T47D (cell line): ENCODE measurements around the gene KL.

ENCODE experiments used
- DNase-seq, 2 experiments: peaks; one replicate each; pipeline versions ENCODE4 v3.0.0 to v3.0.0-alpha.2; 2011 to 2012; ENCODE audit warnings: low read depth in 1 of 2, low spot score in 1 of 2
- JUND ChIP-seq: IDR thresholded peaks from 2 replicates; pipeline ENCODE4 v1.6.1; 2012; ENCODE audit warnings: low read depth
- in situ Hi-C: cut with HindIII; loops from 2 replicates; pipeline ENCODE4 v1.10.0; 2016; ENCODE audit warnings: low sequenced_read_pairs, low pct_unique_long_range_greater_than_20kb

The KL gene

GRCh38 chr13:33057019-33057780 is 41.0 kb downstream of the KL start:
- no peak for TF ChIP-seq JUND
- in situ Hi-C loops = no loop called here
- peak; percentile 30 to 66 for DNase-seq

DNA sequence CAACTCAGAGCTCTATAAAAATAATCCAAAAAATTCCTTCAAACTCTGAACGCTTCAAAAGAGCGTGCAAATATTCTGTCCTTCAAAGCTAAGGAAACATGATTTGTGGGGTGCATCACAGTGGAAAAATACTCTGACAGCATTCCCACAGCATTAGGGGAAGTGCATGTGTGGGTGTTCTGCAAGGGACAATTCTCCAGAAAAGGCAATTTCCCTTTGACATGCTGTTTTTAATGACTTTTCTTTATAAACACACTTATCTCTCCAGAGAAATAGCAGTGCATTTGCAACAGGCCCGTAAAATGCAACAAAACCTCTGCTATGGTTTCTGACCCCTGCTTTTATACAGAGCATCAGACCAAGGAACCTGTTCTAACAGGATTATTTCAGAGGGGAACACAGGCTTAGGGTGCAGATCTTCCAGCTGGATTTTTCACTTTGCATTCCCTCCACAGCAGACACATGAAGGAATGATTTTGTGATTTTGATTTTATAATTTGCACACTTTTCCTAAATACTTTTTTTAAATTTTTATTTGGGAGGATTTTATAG is 42.6 kb downstream of the KL start:
- no peak for TF ChIP-seq JUND
- in situ Hi-C loops = no loop called here

DNA sequence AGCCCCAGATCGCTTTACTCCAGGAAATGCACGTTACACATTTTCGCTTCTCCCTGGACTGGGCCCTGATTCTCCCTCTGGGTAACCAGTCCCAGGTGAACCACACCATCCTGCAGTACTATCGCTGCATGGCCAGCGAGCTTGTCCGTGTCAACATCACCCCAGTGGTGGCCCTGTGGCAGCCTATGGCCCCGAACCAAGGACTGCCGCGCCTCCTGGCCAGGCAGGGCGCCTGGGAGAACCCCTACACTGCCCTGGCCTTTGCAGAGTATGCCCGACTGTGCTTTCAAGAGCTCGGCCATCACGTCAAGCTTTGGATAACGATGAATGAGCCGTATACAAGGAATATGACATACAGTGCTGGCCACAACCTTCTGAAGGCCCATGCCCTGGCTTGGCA is 44.6 kb downstream of the KL start:
- no peak for TF ChIP-seq JUND
- DNase-seq = no peak
- in situ Hi-C loops = no loop called here

More for the DNA sequence above, 42.6 kb downstream of the KL start:
- DNase-seq = no peak

DNA sequence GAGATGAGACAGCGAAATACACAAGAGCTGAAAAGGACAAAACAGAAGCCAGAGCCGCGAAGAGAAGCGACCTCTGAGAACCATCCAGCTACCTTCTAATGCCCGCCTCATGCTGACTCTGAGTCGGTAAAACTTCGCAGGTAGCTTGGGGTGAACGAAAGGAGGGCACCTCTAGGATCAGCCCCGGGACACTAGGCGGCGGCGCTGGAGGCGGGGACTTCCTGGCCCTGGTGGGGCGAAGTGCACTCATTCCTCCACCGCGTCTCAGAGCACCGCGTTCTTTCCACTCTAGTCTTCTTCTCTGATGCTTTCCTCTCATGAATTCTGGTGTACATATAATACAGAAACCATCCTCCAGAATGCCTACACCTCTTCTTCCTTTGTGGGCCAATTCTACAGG is 50.1 kb downstream of the KL start:
- in situ Hi-C loops = no loop called here
- TF ChIP-seq JUND = no peak
- DNase-seq = no peak

- TF ChIP-seq JUND = no peak
- in situ Hi-C loops = no loop called here
- DNase-seq = no peak
Measured at GRCh38 chr13:33069365-33069764, 53.1 kb downstream of the KL start.

GRCh38 chr13:33070713-33071112 is 54.5 kb downstream of the KL start:
- no peak for DNase-seq
- in situ Hi-C loops = no loop called here
- no peak for TF ChIP-seq JUND

- in situ Hi-C loops = no loop called here
- DNase-seq = no peak
- TF ChIP-seq JUND = no peak
Measured at GRCh38 chr13:33072282-33072681, 56.1 kb downstream of the KL start.

- no peak for DNase-seq
- in situ Hi-C loops = no loop called here
- no peak for TF ChIP-seq JUND
Measured at GRCh38 chr13:33072759-33073158, 56.5 kb downstream of the KL start.

DNA sequence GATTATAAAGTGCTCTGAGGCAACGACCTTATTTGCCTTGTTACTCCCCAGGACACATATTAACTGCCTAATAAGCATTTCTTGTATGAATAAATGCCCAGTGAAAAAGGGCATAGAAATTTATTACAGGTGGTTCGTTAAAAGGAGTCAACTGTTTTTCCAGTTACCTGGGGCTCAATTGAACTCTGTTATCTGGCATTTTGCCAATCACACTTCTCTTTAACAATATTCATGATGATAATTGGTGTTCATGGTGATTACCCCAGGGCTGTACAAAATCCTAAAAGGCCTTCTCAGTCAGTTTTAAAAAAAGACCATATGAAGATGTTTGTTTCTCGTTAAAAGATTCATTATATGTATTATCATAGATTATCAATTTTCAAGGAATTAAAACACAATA is 57.1 kb downstream of the KL start:
- no peak for TF ChIP-seq JUND

GRCh38 chr13:33076001-33076992 is 60.1 kb downstream of the KL start:
- in situ Hi-C loops = no loop called here
- DNase-seq = no peak
- TF ChIP-seq JUND = no peak

More for the DNA sequence above, 57.1 kb downstream of the KL start:
- in situ Hi-C loops = no loop called here
- DNase-seq = no peak

GRCh38 chr13:33078263-33078662 is 62.0 kb downstream of the KL start:
- in situ Hi-C loops = no loop called here
- DNase-seq = no peak
- no peak for TF ChIP-seq JUND

DNA sequence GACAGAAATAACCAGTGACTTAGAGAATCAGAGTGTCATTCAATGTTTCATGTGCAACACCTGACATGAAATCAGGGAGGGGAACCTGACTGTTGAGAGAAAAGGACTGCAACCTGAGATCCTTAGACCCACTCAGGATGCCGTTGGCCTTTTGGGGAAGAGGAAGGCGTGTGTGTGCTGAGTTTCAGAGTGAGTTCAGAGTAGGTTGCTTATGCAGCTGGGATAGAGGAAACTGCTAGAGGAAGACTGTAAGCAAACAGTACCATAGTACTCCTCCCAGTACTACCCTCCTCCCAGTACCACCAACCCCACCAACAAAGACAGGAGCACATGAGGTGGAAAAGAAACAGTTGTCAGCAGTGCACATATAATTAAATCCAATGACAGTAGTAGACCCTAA is 63.7 kb downstream of the KL start:
- DNase-seq = no peak
- in situ Hi-C loops = no loop called here
- TF ChIP-seq JUND = no peak

GRCh38 chr13:33080972-33081590 is 64.9 kb downstream of the KL start:
- DNase-seq = no peak
- no peak for TF ChIP-seq JUND
- in situ Hi-C loops = no loop called here
